DOHH2 (cell line): ENCODE results near the gene MYH7.
"Not testable (repeated sequence)": the region's sequence is repeated elsewhere in the genome, so short reads cannot be mapped to it uniquely, and the experiment has no call there.

Experiments
- CTCF ChIP-seq: fragments of 200-600 bp; sonication (generic); IDR thresholded peaks from one replicate; pipeline ENCODE4 v1.5.1; 2014; ENCODE audit warnings: antibody characterized with exemption, mild to moderate bottlenecking, low read depth, low read length; ENCODE audit not compliant: poor library complexity, severe bottlenecking
- EZH2phosphoT487 ChIP-seq: fragments of 200-600 bp; sonication (generic); IDR thresholded peaks from 2 replicates; pipeline ENCODE4 v1.6.1; 2017; ENCODE audit warnings: borderline replicate concordance, mild to moderate bottlenecking, antibody characterized with exemption, low read length, moderate library complexity, mixed read lengths

GRCh38 chr14:23389871-23390270 lies 45.6 kb downstream of the MYH7 start:
- TF ChIP-seq CTCF, EZH2phosphoT487: not testable (repeated sequence)
